OCI-M2 (cell line): ENCODE data around the gene PRKG1.

ENCODE experiments used
- DNase-seq: peaks from one replicate; lab custom pipeline; 2025; ENCODE audit not compliant: unreplicated experiment; lab: John Stamatoyannopoulos, UW

PRKG1 gene

DNA sequence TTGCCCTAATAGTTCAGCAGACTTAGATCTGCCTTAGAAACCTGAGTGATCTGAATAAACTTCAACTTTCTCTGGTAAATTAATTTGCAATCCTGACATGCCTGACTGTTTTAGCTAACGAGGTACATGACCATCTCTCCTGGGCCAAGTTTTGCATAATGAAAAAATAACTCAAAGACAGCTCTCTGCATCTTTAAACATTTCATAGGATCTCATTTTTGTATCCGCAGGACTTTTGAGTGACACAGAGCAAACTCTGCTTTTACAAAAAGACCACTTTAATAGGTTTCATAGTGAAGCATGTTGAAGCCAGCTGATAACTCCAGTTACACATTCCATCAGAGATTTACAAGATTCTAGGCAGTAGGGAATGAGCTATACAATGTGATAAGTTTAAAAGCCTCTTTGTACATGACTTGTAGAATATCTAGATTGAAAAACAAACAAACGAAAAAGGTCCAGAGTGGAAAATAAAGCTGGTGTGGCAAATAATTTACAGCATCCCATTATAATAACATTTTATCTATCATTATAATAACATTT lies 2.1 kb downstream of the PRKG1 start:
- DNase-seq = no peak

DNA sequence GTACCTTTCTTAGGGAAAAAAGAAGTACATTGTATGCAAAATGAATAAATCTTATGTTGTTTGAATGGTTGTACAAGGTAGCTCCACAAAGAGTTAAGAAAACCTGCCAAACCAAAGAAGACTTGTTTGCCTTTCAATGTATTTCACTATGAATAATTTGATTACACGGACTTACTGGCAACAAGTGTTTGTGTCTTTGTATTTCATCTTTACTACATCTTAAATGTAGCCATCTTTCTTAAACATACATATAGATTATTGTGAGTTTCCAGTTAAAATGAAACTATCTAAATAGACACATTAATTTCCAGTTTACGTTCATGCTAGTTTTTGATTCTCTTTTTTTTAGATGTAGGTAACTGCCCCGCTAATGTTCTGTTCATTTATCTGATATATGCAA lies 2.8 kb downstream of the PRKG1 start:
- DNase-seq = no peak

DNA sequence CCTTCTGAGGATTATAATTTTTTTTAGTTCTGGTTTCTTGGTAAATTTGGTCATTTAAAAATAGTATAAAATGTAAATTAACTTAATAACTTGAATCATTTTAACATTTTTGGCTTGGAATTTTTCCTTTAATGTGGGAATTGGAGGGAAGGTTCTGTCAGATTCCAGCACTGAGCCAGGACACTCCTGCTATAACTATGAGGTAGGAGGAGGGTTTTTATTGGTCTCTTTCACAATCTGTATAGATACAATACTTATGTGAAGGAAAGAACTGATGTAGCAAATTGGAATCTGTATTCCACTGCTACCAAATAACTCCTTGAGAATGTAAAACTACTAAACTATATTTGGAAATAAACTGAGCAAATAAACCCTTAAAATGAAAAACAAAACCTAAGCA lies 3.2 kb downstream of the PRKG1 start:
- DNase-seq = no peak

DNA sequence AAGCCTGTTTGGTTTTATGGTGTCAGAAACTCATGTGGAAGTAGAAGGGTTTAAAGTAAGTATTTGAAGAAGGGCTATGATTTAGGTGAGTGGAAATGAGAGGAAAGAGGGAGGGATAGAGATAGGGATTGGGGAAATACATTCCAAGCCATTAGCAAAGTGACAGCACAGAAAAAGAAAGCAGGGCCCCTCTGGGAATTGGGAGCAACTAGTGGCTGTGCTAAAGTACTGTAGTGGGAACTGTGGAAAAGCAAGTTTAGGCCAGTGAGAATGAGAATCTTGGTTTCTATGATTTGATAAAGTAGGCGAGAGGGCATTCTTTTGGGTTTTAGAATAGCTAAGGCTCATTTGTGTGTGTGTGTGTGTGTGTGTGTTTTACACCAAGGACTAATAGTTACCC lies 5.0 kb downstream of the PRKG1 start:
- DNase-seq = no peak

DNA sequence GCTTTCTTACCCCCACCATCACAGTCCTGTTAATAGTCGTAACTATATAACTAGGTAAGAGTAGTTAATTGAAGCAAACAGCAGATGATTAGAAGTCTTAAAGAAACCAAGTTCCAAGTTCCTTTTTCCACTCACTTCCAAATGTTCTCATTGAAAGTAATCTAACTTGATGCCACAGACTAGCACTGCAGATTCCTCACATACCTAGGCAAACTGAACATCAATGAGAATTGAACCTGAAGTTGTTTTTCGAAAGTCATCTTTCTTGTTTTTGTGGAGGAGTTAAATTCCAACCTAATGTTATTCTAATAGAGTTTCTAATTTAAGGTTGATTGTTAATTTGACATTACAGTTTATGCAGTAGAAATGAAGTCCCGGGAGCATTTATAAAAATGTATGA lies 5.5 kb downstream of the PRKG1 start:
- DNase-seq = no peak

DNA sequence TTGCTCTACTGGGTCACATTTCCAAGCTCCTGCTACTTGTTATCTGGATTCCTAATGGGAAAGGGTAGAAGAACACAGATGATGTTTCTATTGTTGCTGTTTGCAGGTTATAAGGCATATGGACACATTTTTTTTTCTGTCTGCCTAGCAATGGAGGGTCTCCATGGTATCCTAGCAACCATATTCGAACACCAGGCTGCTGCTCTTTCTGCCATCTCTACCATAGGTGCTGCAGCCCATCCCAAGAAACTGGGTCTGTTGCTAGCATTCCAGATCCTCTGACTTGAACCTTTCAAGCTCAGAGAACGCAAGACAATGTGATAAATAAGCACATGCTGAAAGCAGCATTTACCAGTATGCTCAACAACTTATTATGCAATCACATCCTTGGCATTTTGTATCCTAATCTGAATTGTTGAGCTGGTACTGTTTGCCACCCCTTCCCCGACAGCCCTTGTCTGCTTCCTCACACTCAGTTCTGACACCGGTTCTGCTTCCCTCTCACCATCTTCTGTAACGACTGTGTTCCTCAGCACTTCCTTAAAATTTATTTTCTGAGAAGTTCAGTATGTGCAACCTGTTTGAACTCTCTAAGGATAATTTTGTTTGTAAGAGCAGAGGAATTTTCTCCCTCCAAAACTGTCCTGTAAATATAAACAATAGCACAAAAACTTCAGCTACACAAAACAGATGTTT lies 6.2 kb downstream of the PRKG1 start:
- DNase-seq = no peak

DNA sequence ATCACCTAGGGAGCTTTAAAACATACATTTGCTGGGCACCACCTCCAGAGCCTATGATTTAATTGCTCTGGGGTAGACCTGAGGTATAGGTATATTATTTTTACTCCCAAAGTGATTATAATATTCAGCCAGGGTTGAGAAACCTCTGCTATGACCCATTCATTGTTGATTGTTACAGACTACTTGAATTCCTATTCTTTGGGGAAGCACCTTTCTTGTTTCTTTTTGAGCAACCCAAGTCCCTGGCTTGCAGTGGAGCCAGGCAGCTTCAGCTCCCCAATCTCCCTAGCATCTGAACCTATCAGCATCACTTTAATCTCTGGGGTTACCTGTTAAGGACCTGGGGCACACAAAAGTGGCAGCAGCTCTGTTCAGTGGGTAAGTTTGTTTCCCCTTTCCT lies 8.6 kb downstream of the PRKG1 start:
- DNase-seq = no peak

DNA sequence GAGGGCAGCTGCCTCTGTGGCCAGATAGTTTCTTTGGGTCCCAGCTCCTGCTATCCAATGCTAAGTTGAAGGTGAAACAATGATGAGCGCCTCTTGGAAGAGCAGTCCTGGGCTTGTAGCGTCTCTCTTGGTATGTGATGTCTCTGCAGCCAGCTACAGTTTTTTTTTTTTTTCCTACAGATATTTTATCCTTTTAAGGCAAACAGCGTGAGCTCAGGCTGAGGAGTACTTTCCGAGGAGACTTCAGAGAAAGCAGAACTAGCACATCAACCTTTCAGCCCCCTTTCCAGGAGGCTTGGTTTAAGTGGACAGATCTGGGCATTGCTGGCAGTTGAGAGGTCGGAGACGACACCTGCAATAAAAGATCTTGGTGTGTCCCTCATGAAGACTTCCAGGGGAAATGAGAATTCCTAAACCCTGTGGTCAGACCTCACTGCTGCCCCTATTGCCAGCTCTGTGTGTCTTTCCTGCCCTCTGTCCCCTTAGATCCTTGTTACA lies 9.1 kb downstream of the PRKG1 start:
- no peak for DNase-seq

DNA sequence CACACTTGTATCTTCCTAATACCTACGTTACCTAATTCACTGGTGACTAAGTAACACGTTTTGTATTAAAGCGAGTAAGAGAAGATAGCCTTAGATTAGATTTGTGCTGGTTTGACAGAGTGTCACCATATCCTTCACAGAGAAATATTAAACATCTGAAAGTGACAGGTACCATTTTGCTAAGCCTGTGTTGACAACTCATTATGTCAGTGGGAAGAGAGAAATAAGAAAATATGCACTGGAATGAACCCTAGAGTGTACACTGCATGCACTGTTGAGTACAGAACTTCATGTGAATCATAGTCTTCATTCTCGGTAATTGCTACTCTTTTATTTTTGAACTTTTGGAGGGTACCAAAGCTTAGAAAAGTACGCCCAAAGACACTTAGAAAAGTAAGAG lies 10.9 kb downstream of the PRKG1 start:
- DNase-seq = no peak

DNA sequence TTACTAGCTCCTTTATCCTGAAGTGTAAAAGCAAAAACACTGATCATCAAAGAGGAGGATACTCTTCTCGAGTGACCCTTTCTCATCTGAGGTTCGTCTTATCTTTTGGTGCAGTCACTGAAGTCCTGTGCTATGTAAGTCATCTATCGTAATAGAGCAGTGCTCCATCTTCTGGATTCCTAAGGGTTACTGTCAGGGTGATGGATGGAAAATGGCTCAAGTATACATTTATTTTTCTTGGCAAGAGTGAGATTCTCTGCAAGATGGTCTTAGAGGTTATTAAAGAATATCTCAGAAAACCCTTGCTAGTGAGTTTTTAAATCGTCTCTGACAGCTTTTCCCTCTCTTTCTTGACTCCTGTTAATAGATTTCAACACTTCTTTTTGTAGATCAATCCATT lies 12.4 kb downstream of the PRKG1 start:
- no peak for DNase-seq

DNA sequence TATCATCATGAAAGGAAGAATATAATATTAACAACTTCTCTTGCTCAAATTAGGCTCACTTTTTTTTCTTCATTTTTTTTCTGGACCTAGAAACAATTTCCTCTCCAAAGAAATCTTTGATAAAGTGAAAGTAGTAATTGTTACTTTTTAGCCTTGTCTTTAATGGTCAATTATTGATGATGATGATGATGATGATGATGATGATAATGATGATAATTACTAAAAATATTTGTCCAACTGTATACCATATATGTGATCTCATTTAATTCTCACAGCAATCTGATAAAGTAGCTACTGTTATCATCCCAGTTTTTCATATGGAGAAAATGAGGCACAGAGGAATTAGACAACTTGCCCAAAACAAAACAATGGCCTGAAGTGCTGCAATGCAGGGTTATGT lies 12.8 kb downstream of the PRKG1 start:
- DNase-seq = no peak

DNA sequence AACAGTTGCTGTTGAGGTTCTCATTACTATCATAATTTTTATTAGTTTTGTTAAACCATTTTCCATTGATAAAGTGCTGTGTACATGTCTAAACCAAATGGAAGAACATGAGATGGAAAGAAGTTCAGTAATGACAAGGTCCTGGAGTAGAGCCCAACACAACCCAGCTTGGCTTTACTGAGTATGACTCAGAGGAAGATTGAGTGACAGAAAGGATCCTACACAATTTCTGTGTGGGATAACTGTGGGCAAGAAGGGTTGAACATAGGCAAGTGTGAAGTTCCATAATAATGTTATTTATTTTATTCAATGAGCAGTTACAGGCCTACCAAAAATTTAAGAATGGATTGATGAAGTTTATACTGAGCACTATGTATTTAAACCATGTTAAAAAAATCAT lies 15.9 kb downstream of the PRKG1 start:
- DNase-seq = no peak

DNA sequence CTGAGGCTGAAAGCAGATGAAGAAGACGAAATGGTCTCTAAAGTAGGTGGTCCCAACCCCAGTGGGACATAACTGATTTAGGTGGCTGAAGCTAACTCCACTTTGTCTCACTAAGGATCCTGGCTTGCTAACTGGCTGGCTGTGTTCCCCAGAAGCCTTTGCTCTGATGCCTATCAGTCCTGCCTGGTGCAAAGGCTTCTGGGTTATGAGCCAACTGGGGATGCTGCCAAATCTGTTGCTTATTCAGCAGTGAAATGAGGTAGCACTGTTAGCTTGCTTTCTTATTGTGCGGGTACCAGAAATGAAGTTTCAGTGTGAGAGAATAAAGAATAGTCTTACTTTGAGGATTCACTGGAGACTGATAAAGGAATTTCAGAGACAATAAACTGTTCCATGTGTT lies 18.1 kb downstream of the PRKG1 start:
- no peak for DNase-seq

DNA sequence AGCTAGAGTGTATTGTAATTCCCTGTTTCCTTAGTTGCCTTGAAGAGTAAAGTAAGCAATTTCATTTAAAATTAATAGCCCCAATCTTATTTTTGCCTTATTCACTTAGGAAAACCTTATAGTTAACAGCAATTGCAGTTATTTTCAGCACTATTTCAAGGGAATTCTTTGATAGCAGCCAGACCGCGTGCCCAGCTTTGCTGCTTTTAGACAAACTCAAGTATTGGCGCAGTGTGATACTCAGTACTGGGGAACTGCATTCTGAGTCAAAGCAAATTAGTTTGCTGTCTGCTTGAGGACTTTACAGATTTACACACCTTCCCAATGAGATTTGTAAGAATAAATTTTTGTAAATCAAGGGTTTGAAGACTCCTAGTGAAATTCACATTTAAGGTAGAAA lies 21.2 kb downstream of the PRKG1 start:
- no peak for DNase-seq

DNA sequence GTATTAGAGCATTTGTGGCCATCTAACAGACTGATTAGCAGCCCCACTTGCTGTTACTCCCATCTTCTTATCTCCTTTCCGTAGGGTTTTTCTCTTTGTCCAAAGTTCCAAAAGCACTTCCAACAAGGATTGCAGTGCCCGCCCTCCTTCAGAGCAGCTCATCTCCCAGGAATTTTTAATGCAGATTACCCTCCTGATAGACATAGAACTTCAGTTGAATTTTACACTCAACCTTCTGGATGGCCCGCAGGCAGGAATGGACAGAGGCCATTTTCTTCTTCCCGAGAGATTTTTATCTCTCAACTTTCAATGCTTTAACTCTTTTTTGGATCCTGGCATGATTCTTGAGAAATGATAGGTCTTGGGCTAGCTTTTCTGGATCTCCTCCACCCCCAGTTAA lies 23.3 kb downstream of the PRKG1 start:
- DNase-seq = no peak

DNA sequence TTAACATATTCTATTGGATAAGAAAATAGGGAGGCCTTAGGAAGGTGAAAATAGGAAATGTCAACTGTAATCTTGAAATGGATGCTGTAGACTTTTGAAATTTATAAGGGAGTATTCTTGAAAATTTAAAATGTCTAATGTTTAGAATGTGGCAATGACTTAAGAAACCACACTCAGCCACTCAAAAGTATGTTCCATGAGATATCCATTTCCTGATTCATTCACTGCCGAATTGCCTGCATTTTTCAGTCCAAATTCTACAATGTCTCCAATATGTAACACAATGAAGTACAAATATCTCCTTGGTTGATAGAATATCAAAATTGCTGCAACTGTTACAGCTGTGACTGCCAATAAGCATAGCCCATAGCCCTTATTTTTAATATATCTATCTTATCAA lies 25.9 kb downstream of the PRKG1 start:
- DNase-seq = no peak

DNA sequence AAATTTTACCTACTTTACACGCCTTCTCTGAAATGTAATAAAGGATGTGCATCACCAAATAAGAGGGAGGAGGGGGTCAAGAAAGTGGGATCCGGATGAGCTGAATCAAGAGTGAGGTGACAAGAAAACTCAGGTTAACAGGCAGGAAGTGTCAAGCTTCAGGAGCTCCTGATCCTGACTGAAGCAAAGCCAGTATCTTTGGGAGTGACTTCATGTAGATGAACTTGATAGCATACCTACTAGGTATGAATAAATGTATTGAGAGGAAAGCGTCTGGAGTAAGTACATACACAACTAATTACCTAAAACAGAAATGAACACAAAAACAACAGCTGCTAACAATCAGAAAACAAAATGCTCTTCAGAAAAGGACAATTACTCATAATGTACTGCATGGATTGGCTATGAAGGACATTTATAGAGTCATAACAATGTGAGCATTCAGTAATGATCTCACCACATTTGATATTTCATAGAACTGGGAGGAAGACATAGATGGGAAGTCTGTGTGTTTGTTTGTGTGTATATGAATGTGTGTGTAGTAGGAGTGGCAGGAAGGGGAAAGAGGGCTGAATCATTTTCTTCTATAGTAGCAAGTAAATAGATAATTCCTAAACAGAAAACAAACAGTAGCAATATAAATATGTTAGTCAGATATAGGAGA lies 29.4 kb downstream of the PRKG1 start:
- no peak for DNase-seq

DNA sequence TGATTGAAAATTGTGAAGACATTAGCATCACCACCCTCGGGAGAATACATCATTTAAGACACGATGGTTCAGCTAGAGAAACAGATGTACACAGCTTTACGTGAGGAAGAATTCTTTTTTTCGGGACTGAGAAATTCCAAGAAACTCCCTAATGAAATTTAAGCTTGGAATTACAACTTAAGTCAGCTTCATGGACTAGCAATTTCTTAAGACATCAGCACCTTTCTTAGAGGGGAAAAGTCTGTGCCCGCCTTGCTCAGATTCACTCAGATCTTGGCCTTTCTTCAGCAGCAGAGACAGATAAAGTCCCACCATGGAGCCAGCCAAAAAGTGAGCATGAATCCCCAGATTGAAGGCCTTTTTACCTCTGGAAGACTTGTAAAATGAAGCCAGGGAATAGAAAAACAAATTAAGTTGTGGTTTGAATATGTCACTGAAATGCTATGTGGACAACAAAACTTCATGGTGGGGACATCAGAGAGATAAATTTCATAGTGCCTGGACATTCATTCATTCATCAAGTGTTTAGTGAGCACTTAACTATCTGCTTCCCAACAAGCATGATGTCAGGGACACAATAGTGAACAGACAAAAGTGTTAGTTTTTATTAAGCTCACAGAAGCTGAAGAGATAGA lies 32.1 kb downstream of the PRKG1 start:
- no peak for DNase-seq

DNA sequence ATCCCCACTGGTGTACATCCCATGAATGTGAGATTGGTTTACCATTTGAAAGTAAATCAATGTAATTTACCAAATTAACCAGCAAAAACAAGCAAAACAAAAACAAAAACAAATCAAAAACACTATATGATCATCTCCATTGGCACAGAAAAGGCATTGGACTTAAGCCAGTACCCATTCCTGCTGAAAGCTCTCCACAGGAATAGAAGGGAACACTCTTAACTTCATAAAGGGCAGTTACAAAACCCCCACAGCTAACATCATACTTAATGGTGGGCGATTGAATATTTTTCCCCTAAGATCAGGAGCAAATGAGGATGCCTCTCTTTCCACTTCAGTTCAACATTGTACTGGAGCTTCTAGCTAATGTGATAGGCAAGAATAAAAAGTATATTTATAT lies 34.1 kb downstream of the PRKG1 start:
- DNase-seq = no peak

DNA sequence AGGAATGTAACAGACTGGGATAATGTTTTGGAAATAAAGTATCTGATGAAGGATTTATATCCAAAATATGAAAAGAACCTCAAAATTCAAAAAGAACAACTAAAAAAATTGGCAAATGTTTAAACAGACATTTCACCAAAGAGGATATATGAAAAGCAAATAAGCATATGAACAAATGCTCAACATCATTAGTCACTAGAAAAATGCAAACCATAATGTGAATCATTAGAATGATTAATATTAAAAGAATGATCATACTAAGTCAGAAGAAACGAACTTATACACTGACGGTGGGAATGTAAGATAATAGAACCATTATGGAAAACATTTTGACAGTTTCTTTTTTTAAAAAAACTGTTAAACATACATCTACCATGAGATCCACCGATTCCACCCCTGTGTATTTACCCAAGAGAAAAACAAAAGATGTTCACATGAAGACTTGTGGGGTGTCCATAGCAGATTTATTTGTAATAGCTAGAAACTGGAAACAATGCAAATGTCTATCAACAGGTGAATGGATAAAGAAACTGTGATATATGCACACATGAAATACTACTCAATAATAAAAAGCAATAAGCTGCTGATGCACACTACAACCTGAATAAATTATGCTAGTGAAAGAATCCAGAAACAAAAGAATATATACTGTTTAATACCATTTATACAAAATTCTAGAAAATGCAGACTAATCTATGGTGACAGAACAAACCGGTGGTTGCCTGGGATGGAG lies 35.7 kb downstream of the PRKG1 start:
- no peak for DNase-seq

DNA sequence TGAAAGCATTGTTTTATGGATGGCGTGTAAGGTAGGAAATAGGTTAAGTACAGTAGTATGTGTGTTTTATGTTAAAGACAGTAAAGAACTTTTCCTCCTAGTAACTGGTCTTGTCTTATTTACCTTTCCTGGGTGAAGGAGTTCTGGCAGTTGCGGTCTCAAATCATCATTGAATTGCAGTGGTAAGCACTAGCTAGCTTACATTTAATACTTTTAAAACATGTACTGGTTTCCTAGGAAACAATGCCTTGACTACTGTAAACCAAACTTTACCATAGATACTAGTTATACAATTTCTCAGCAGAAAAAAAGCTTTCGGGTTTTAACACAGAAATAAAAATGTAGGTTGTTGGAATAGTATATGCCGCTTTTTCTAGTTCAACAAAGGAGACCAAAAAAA lies 37.7 kb downstream of the PRKG1 start:
- no peak for DNase-seq

DNA sequence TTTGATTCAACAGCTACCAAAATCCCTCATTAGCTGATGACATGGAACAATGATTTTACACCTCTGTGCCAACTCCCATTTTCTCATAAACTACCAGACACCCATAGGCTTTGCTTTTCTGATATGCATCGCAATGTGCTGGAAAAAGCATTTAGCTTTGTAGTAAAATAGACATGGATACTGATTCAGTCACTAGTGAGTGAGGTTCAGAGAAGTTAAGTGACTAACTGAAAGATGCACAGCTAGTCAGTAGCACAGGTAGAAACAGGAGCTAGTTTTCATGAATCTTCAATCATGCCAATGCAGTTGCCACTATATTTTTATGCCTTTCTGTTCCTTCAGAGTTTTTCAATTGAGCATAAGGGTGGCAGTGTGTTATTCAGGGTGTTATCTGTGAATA lies 38.7 kb downstream of the PRKG1 start:
- no peak for DNase-seq
